ENCODE data around the gene SIGLEC12.
A peak's percentile ranks its signal among the peaks of the same experiment; 100 is the strongest.
"Not testable (repeated sequence)": the region's sequence is repeated elsewhere in the genome, so short reads cannot be mapped to it uniquely, and the experiment has no call there.

The SIGLEC12 gene

DNA sequence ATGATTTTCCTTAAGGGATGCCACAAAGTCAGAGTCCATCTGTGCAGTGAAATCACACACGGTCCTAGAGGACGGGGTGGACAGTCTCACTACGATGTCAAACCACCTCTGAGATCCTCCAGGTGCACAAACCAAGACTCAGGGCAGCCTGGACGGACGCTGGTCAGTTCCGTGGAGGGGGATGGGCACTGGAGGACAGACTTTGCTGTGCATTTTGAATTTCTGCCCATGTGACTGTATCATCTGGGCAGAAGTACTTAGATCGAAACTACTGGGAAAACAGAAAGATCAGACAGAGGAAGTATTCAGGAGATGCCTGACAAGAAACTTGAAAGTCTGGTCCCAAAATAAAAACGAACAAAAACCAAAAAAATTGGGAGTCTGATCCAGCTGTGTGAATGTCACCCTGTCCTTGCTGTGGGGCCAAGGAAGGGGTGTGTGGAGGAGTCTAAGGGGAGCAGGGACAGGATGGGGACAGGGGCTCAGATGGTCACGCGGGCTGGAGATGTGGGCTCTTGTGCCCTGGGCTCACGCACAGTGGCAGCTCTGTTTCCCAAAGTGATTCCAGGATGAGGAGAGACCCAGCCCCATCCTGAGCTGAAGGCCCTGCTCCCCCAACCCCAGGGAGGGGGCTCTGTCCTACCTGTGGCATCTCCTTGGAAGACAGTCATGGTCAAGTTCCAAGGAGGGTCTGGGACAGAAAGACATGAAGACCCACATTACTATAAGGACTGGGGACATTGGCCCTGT lies 44.9 kb downstream of the SIGLEC12 start:
- in situ Hi-C loops (cut with MboI; ENCODE audit: low sequenced_read_pairs, unreplicated experiment) = no loop called here
- DNase-seq (ENCODE audit: low spot score) = no peak
- TF ChIP-seq, protein P1, sequence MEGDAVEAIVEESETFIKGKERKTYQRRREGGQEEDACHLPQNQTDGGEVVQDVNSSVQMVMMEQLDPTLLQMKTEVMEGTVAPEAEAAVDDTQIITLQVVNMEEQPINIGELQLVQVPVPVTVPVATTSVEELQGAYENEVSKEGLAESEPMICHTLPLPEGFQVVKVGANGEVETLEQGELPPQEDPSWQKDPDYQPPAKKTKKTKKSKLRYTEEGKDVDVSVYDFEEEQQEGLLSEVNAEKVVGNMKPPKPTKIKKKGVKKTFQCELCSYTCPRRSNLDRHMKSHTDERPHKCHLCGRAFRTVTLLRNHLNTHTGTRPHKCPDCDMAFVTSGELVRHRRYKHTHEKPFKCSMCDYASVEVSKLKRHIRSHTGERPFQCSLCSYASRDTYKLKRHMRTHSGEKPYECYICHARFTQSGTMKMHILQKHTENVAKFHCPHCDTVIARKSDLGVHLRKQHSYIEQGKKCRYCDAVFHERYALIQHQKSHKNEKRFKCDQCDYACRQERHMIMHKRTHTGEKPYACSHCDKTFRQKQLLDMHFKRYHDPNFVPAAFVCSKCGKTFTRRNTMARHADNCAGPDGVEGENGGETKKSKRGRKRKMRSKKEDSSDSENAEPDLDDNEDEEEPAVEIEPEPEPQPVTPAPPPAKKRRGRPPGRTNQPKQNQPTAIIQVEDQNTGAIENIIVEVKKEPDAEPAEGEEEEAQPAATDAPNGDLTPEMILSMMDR (IDR thresholded peaks at IDR 0.05; ENCODE audit: borderline replicate concordance, control extremely low read depth, extremely low read depth, insufficient read depth, missing control alignments) = no peak

DNA sequence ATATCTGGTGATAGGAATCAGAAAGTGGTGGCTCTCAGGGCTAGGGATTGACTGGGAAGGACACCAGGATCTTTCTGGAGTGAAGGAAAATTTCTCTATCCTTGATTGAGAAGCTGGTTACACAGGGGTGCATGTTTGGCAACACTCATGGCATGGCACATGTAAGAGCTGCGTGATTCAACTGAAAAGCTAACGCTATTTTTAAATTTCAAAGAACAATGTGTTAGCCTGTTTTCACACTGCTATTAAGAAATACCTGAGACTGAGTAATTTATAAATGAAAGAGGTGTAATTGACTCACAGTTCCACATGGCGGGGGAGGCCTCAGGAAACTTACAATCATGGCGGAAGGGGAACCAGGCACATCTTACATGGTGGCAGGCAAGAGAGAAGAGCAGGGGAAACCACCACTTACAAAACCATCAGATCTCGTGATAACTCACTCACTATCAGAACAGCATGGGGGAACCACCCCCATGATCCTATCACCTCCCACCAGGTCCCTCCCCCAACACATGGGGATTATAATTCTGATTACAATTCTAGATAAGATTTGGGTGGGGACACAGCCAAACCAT lies 50.8 kb downstream of the SIGLEC12 start:
- in situ Hi-C loops (cut with MboI; ENCODE audit: low sequenced_read_pairs, unreplicated experiment) = no loop called here
- no peak for DNase-seq (ENCODE audit: low spot score)
- TF ChIP-seq, protein P1 (IDR thresholded peaks at IDR 0.05; ENCODE audit: borderline replicate concordance, control extremely low read depth, extremely low read depth, insufficient read depth, missing control alignments) = no peak

DNA sequence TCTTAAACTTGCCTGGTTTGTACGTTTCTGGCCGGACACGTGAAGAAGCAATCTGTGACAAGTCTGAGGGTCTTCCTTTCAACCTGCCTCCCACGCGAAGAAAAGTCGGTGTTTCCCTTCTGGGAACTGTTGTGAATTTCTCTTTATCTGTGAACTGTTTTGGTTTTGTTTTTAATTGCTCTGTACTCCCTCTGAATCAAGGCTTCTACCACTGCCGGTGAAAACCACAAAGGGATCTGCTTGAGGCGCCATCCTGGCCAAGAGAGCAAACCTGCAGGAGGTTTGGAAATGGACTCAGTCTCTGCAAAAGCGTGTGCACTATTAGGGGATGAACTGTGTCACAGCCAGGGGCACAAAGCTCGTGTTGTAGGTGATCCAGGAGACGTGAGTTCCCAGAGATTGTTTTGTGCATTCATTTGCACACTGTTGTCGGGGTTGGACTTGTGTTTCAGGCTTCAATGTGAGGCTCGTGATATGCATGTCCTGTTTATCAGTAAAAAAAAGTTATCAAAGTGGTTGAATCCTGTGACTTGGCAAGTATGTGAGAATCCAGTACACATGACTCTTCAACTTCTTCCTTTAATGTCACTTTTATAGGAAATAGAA lies 53.1 kb downstream of the SIGLEC12 start:
- TF ChIP-seq, protein P1 (IDR thresholded peaks at IDR 0.05; ENCODE audit: borderline replicate concordance, control extremely low read depth, extremely low read depth, insufficient read depth, missing control alignments) = no peak
- DNase-seq (ENCODE audit: low spot score) = no peak
- in situ Hi-C loops (cut with MboI; ENCODE audit: low sequenced_read_pairs, unreplicated experiment) = no loop called here

DNA sequence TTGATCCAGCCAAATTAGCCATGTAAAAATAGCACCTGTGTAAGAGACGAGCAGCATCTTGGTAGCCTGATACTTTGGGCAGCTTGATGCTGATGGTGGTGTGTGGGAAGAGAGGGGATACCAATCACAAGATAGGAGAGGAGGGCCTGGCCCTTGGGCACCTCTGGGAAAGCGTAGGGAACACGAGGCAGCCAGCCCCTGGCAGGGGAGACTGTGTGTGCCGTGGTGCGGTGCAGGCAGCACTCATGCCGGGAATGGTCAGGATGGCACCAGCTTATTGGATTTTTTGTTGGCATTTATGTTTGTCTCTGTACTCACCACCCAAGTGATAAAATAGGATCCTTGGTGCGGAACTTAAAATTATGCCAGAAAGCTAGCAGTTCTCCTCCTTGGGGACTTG lies 53.6 kb downstream of the SIGLEC12 start:
- no peak for DNase-seq (ENCODE audit: low spot score)
- in situ Hi-C loops (cut with MboI; ENCODE audit: low sequenced_read_pairs, unreplicated experiment) = no loop called here
- TF ChIP-seq, protein P1 (IDR thresholded peaks at IDR 0.05; ENCODE audit: borderline replicate concordance, control extremely low read depth, extremely low read depth, insufficient read depth, missing control alignments) = no peak

DNA sequence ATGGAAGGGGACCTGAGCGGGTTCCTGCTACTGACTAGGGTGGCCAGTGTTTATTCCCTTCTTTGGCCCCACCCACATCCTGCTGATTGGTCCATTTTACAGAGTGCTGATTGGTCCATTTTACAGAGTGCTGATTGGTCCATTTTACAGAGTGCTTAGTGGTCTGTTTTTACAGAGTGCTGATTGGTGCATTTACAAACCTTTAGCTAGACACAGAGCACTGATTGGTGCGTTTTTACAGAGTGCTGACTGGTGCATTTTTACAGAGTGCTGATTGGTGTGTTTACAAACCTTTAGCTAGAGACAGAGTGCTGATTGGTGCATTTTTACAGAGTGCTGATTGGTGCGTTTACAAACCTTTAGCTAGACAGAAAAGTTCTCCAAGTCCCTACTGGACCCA lies 54.1 kb downstream of the SIGLEC12 start:
- DNase-seq (ENCODE audit: low spot score); in situ Hi-C loops (cut with MboI; ENCODE audit: low sequenced_read_pairs, unreplicated experiment): not testable (repeated sequence)

DNA sequence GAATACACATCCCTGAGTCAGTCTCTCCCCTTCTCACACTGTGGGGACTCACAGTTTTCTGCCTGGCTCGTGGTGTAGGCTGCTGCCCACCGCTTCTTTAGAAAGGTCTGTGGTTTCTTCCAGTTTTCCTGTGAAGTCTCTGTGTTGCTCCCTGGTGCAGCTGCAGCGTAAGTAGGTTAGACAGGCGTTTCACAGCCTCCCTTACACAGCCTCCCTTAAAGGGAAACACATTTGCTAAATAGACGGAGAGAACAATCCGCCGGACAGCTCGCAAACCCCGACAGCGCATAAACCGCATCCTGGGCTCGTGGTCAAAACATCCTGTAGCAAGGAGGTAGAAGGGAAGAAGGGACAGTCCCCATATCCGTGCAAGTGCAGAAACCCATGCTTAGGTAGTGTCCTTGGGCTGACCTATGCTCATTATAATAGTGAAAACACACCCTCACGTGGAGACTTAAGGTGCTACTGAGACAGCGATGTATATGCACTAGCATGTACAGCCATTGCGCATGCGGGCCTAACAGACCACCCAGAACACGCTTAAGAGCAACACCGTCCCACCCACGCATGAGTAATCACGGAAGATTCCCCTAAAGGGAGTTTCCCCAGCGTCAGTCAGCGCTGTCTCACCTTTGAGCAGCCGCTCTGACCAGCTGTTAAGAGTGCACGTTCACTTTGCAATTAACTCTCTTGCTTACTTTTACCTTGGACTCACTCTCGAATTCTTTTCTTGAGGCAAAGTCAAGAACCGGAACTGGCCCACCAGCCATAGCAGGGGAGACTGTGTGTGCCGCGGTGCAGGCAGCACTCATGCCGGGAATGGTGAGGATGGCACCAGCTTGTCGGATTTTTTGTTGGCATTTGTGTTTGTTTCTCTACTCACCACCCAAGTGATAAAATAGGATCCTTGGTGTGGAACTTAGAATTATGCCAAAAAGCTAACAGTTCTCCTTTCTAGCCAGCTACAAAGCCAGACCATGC lies 59.9 kb downstream of the SIGLEC12 start:
- TF ChIP-seq, protein P1 (IDR thresholded peaks at IDR 0.05; ENCODE audit: borderline replicate concordance, control extremely low read depth, extremely low read depth, insufficient read depth, missing control alignments) = no peak
- DNase-seq (ENCODE audit: low spot score) = peak; percentile 69
- in situ Hi-C loops (cut with MboI; ENCODE audit: low sequenced_read_pairs, unreplicated experiment) = no loop called here
